Activated CD8-positive, alpha-beta memory T cell treated with anti-CD3 and anti-CD28 coated beads, Interleukin-2, amount 50 U/mL, for 24 hours (primary cell): ENCODE measurements around the gene ATP2A3.

Experiments used
- DNase-seq: peaks from one replicate; pipeline ENCODE4 v3.0.0-alpha.2; 2020; ENCODE audit errors: extremely low read depth

ATP2A3 gene

DNA sequence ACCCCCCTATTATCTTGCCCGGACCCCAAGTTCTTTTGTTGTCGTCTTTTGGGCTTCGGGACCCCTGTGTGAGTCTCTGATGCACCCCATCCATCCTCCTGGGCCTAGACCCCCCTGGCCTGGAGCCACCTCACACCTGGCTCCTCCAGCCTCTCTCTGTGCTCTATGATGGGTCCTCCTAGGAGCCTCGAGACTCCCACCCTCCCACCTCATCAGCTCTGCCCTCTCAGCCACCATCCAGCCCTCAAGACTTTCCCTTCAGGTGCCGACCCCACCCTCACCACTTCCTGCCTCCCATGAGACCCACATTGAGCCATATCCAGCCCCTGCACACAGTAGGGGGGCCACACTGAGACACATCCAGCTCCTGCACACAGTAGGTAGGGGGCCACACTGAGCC lies 8.7 kb upstream of the ATP2A3 start:
- DNase-seq = no peak

GRCh38 chr17:3972281-3972731 lies 8.1 kb upstream of the ATP2A3 start:
- DNase-seq = no peak

DNA sequence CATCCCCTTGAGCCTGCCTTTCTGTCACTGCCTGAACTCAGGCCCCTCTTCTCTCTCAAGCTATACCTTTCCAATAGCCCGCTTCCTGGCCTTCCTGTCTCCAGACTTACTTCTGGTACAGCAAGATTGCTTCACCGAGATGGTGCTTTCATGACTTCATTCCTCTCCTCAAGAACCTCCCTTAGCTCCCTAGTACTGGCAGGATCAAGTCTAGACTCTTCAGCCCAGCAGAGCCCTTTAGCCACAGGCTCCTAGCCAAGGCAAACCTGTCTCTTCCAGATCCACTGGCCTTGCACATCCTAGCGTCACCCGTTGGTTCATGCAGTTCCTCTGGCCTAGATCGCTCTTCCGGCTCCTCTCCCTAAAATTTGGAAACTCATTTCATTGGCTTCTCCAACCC lies 6.4 kb upstream of the ATP2A3 start:
- DNase-seq = no peak

GRCh38 chr17:3969963-3970362 lies 5.7 kb upstream of the ATP2A3 start:
- DNase-seq = no peak

DNA sequence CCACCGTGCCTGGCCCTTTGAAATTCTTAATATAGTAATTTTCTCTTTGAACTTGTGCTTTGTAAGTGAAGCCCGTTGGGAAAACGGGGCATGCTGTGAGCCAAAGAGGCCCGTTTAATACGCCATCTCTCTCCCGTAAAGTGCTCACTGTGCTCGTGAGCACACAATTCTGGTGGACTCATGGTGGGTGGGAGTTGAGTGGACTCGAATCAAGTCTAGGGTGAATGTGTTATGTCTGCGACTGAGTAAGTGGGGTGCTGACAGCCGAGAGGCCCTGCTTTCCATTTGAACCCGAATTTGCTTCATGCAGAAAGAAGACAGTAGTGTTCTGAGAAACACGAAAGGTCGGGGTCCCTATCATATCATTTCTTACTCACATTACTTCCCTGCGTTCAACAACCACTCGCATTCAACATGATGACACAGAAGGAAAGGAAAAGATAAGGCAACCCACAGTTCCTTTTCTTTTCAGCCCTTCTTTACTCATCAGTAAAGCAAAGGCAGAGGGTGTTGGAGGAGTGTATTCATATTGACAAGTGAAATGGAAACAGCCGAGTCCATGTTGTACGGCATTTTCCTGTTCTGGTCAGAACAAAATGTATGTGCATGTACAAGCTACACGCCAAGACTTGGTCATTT lies 4.8 kb upstream of the ATP2A3 start:
- no peak for DNase-seq

- no peak for DNase-seq
Observed at GRCh38 chr17:3968015-3968414, 3.8 kb upstream of the ATP2A3 start.

- no peak for DNase-seq
Observed at GRCh38 chr17:3966720-3967363, 2.6 kb upstream of the ATP2A3 start.

- no peak for DNase-seq
Observed at GRCh38 chr17:3965118-3965800, 1.0 kb upstream of the ATP2A3 start.

DNA sequence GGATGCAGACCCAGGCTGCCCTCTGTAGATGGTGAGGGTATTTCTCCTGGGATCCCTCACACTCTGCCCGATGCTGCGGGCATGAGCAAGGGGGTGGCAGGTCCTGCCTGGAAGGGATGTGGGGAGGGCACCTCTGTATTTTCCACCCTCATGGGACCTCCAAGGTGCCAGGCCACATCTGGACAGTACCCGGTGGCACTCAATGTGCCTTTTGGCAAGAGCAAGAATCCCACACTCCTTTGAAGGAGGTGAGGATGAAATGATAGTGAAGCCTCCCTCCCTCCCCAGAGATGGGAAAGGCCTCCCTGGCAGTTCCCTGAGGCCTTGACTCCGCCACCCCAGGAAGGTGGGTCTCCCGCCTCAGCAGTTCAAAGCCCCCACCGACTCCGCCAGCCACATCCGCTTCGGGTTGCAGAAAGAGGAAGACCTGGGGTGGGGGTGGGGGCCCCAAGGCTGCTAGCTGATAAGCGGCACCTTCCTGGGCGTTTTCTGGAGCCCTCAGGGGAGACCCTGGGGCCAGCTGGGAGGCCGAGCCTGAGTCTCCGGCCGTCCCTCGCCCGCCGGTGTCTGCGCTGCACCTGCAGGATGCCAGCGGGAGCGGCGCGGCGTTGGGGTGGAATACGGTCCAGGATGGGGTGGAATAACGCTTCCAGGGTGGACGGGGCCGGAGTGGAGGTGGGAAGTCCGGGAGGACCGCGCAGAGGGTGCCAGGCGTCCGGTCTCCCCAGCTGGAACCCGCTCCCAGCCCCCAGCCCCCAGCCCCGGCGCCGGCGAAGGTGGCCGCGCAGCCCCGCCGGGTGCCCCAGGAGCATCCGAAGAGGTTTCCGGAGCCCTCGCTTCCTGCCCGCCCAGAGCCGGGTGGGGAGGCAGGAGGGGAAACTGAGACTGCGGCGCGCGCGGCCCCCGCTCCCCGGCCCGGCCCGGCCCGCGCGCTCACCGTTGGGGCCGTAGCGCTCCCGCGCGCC lies 718 bp downstream of the ATP2A3 start:
- DNase-seq = no peak

DNA sequence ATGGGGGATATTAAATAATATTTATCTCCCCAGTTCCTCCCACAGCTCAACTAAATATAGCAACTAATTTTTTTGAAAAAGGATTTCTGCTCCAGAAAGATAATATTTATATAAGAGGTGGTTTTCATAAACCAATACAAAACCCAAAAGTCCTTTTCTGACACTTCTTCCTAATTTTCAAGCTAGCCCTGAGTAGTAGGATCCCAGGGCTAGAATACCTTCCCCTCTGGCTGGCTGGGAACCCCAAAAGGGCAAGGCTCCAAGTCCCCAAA lies 1.3 kb downstream of the ATP2A3 start:
- DNase-seq = no peak

DNA sequence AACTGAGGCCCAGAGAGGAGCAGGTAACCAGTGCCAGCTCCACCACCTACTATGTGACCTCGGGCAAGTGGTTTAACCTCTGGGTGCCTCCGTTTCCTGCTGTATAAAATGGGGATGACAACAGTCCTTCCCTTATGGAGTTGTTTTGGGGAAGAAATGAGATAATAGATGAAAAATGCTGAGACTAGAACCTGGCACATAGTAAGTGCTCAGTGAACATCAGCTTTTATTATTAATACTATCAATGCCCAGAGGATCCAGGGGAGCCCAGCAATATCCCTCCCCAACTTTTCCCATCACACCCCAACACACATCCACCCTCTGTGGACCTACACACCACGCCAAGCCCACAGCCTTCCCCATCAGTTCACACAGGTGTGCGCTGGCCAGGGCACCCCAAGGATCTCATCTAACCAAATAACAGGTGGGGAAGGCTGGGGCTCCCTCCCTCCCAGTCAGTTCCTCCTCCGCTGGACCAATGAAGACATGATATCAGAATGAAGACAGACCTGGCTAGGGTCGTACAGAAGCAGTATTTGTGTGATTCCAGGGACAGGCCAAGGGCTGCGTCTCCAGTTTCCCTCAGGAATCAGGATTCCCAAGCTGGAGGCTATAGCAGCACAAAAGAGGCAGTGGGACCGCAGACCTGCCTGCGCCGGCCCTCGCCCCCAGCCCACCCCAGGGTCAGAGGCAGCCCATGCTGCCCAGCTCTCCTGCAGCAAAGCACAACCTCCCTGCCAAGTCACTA lies 1.8 kb downstream of the ATP2A3 start:
- DNase-seq = no peak

- no peak for DNase-seq
Observed at GRCh38 chr17:3961564-3962047, 2.6 kb downstream of the ATP2A3 start.

DNA sequence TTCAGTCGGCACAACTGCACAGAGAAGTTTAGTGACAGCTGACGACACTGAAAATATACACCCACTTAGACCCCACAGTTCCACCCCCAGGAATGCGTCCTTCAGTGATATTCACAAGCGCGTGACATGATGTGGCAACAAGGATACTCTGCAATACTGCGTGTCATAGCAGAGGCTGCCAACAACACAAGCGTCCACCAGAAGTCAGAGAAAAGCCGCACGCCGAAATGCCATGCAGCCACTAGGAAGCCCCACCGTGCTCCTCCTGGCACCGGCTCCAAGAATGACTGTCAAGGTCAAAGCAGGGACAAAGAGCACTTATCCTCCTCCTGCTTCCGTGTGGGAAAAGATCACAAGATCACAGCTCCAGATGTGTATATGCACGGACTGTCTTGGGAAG lies 3.5 kb downstream of the ATP2A3 start:
- DNase-seq = no peak

GRCh38 chr17:3959921-3960601 lies 4.2 kb downstream of the ATP2A3 start:
- DNase-seq = no peak

GRCh38 chr17:3959295-3959899 lies 4.8 kb downstream of the ATP2A3 start:
- no peak for DNase-seq

DNA sequence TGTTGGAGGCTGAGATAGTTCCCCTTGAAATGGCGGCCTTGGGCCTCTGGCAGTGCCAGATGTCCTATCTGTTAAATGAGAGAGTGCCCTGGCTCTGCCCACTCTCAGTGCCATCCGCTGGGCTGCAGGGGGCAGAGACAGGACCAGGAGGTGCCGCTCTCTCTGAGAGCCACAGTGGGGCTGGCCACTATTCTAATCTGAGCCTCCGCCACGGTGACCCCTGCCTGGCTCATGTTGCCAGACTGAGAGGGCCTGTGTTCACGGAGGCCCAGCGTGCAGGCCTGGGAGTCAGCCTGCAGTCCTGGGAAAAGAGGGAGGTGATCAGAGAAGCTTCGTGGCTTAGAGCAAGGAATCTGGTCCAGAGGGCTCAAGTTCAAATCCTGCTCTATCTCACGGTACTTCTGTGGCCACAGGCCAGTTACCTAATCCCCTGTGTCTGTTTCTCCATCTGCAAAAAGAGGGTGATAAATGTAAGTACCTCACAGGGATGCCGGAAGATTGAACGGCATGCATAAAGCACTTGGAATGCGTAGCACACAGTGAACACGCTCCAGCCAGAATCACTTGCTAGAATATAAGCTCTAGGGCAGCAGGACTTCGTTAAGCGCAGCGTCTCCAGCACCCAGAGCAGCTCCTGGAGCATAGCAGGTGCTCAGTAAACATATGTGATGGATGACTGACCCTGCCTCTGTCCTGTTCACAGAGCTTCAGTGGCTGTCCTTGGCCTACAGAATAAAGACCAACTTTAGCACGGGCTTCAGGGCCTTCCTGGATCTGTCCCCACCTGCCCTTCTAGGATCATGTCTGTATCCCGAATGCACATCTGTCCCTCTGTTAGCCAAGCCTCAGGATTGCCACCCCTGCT lies 6.3 kb downstream of the ATP2A3 start:
- no peak for DNase-seq

DNA sequence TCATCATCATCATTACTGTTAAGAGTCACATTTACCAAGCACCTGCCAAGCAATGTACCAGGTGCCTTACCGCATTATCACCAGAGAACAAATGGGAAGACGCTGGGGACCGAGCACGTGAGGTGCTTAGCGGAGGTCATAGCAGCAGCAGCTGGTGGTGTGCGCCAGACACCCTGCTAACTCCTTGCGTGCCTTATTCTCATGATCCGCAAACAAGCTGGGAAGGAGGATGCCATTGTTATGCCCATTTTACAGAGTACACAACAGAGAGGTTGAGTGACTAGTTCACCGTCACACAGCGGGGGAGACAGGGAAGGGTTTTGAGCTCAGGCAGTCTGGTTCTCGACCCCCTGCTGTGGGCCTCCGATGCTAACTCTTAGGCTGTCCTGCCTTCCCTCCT lies 7.3 kb downstream of the ATP2A3 start:
- no peak for DNase-seq

GRCh38 chr17:3956327-3956957 lies 7.8 kb downstream of the ATP2A3 start:
- no peak for DNase-seq

DNA sequence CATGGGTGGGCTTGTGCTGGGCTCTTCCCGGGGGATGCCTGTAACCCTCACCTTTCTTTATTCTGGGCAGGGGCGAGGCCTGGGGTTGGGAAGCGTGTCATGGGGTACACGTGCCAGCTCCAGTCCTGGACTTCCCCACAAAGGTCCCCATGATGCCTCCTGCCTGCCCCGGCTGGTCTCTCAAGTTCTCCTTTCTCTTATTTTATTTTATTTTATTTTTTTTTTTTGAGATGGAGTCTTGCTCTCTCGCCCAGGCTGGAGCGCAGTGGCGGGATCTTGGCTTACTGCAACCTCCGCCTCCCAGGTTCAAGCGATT lies 8.6 kb downstream of the ATP2A3 start:
- DNase-seq = no peak
